Keratinocyte (primary cell): ENCODE measurements around the gene EPHB2. TPM values are rescaled to one million over a fixed set of nuclear protein-coding genes. Genes with fewer than 3 reads are reported as not detected.

ENCODE experiments used
- DNase-seq: peaks from one replicate; pipeline ENCODE4 v3.0.0-alpha.2; 2011; ENCODE audit warnings: low read depth, missing footprints, low spot score
- FAIRE-seq: peaks from 2 replicates; lab custom pipeline; 2011; peaks lifted over from hg19 to GRCh38; lab: Jason Lieb, UNC
- H2AFZ ChIP-seq: 2 replicates; pipeline ENCODE4 v1.6.0; 2012; ENCODE audit warnings: low read length, control low read depth, inconsistent platforms; ENCODE audit not compliant: control insufficient read depth
- H3K27ac ChIP-seq: 2 replicates; pipeline ENCODE4 v1.5.1; 2011; ENCODE audit warnings: low read length; ENCODE audit not compliant: control insufficient read depth, insufficient read depth
- H3K27me3 ChIP-seq: 3 replicates; pipeline ENCODE4 v1.6.0; 2011; ENCODE audit warnings: low read length; ENCODE audit not compliant: control insufficient read depth, insufficient read depth; ENCODE audit errors: extremely low read depth
- H3K36me3 ChIP-seq, 2 experiments: 2 replicates in 1 of 2; 3 replicates in 1 of 2; pipeline ENCODE4 v1.5.1; 2011; ENCODE audit warnings: low read length in 2 of 2, mild to moderate bottlenecking in 1 of 2; ENCODE audit not compliant: control insufficient read depth in 2 of 2, insufficient read depth in 2 of 2; ENCODE audit errors: extremely low read depth in 1 of 2
- H3K4me1 ChIP-seq: 3 replicates; pipeline ENCODE4 v1.5.1; 2011; ENCODE audit warnings: low read length; ENCODE audit not compliant: control insufficient read depth, insufficient read depth; ENCODE audit errors: extremely low read depth
- H3K4me2 ChIP-seq: 3 replicates; pipeline ENCODE4 v1.6.0; 2011; ENCODE audit warnings: low read depth, low read length; ENCODE audit not compliant: control insufficient read depth, insufficient read depth; ENCODE audit errors: extremely low read depth
- H3K4me3 ChIP-seq, 3 experiments: fragments of 200-600 bp in 1 of 3; sonication (generic) in 1 of 3; 2 replicates in 2 of 3; 3 replicates in 1 of 3; pipeline ENCODE4 v1.5.1; 2011 to 2016; ENCODE audit warnings: low read length in 3 of 3, mild to moderate bottlenecking in 3 of 3, control low read depth in 2 of 3, inconsistent platforms in 1 of 3, low read depth in 1 of 3, mixed read lengths in 1 of 3, mixed run types in 1 of 3, moderate library complexity in 1 of 3; ENCODE audit not compliant: control insufficient read depth in 2 of 3, insufficient read depth in 2 of 3; ENCODE audit errors: extremely low read depth in 1 of 3
- H3K79me2 ChIP-seq: 2 replicates; pipeline ENCODE4 v1.6.0; 2012; ENCODE audit warnings: low read length; ENCODE audit not compliant: control insufficient read depth, insufficient read depth
- H3K9ac ChIP-seq: 3 replicates; pipeline ENCODE4 v1.6.0; 2011; ENCODE audit warnings: low read length; ENCODE audit not compliant: control insufficient read depth, insufficient read depth; ENCODE audit errors: extremely low read depth
- H3K9me1 ChIP-seq: 3 replicates; pipeline ENCODE4 v1.6.0; 2011; ENCODE audit warnings: low read length; ENCODE audit not compliant: control insufficient read depth, insufficient read depth; ENCODE audit errors: extremely low read depth
- H3K9me3 ChIP-seq: 2 replicates; pipeline ENCODE4 v1.5.1; 2012; ENCODE audit warnings: low read depth, low read length; ENCODE audit not compliant: control insufficient read depth
- H4K20me1 ChIP-seq: 3 replicates; pipeline ENCODE4 v1.6.0; 2011; ENCODE audit warnings: low read length; ENCODE audit not compliant: control insufficient read depth, insufficient read depth; ENCODE audit errors: extremely low read depth
- CTCF ChIP-seq, 3 experiments: IDR thresholded peaks in 1 of 3; conservative IDR thresholded peaks in 1 of 3; optimal IDR thresholded peaks in 1 of 3; 2 replicates in 2 of 3; 3 replicates in 1 of 3; pipeline versions ENCODE3 to v1.5.1; 2011; ENCODE audit warnings: low read length in 3 of 3, mild to moderate bottlenecking in 3 of 3, moderate library complexity in 2 of 3, control low read depth in 1 of 3, inconsistent platforms in 1 of 3; ENCODE audit not compliant: insufficient read depth in 2 of 3; ENCODE audit errors: extremely low read depth in 1 of 3
- EZH2 ChIP-seq: IDR thresholded peaks from one replicate; pipeline ENCODE4 v1.6.1; 2012; ENCODE audit warnings: inconsistent platforms, mild to moderate bottlenecking, low read length, moderate library complexity
- dilution Hi-C: fragments of 300-500 bp; cut with MboI; formaldehyde crosslinking; loops from one replicate; pipeline ENCODE4 v1.7.0; 2020; ENCODE audit warnings: low sequenced_read_pairs; ENCODE audit not compliant: extremely low pct_ligation_motif_present
- polyA plus RNA-seq, 5 experiments: library from polyadenylated mRNA; depleted of rRNA in 3 of 5; stranded (reverse) in 3 of 5; stranded (forward) in 1 of 5; unstranded in 1 of 5; fragments of >200 nt; gene quantifications; 1 replicate in 1 of 5; 2 replicates in 3 of 5; 3 replicates in 1 of 5; pipeline versions ENCODE4 v1.2.1 to v1.2.3, GENCODE V29; 2011 to 2012; ENCODE audit warnings: missing spikeins in 2 of 5, low read depth in 1 of 5, low replicate concordance in 1 of 5

EPHB2 gene
- polyA plus RNA-seq, 1 donor (not counting 4 experiments of a cell fraction or from before 2014, with no cell fraction given) = 0.10 TPM

- no peak for TF ChIP-seq CTCF (optimal IDR thresholded peaks at IDR 0.05 in 1 of 3, IDR thresholded peaks at IDR 0.05 in 1 of 3, conservative IDR thresholded peaks at IDR 0.05 in 1 of 3; ENCODE audit: extremely low read depth in 1 of 3, insufficient read depth in 2 of 3, low read length in 3 of 3)
- TF ChIP-seq EZH2 = no peak
- H3K27ac ChIP-seq = no peak overlapping the region
- FAIRE-seq = no peak
- no peaks in the 10 kb centered on the region for H3K9me1 ChIP-seq
- no peak overlapping the region for H3K4me2 ChIP-seq
- DNase-seq = no peak
- H3K27me3 ChIP-seq = peaks cover 24% of the 10 kb centered on the region
- no peaks in the 10 kb centered on the region for H3K4me1 ChIP-seq
- no peak overlapping the region for H3K4me3 ChIP-seq
- no peaks in the 10 kb centered on the region for H3K79me2 ChIP-seq
- no peaks in the 10 kb centered on the region for H3K36me3 ChIP-seq
- dilution Hi-C loops = no loop called here
- no peak overlapping the region for H2AFZ ChIP-seq
- H4K20me1 ChIP-seq = no peaks in the 10 kb centered on the region
- H3K9me3 ChIP-seq = no peaks in the 10 kb centered on the region
- H3K9ac ChIP-seq = no peak overlapping the region
Measured at GRCh38 chr1:22877112-22877915, 166.7 kb downstream of the EPHB2 start.

- dilution Hi-C loops = no loop called here
- no peaks in the 10 kb centered on the region for H3K9me1 ChIP-seq
- H3K4me1 ChIP-seq = no peaks in the 10 kb centered on the region
- no peaks in the 10 kb centered on the region for H3K9me3 ChIP-seq
- peaks cover 24% of the 10 kb centered on the region for H3K27me3 ChIP-seq
- FAIRE-seq (no peak), DNase-seq (no peak)
- no peaks in the 10 kb centered on the region for H4K20me1 ChIP-seq
- no peak overlapping the region for H2AFZ ChIP-seq
- no peaks in the 10 kb centered on the region for H3K79me2 ChIP-seq
- H3K9ac ChIP-seq = no peak overlapping the region
- H3K27ac ChIP-seq = no peak overlapping the region
- no peak for TF ChIP-seq CTCF (optimal IDR thresholded peaks at IDR 0.05 in 1 of 3, IDR thresholded peaks at IDR 0.05 in 1 of 3, conservative IDR thresholded peaks at IDR 0.05 in 1 of 3; ENCODE audit: extremely low read depth in 1 of 3, insufficient read depth in 2 of 3, low read length in 3 of 3)
- no peak for TF ChIP-seq EZH2
- no peak overlapping the region for H3K4me3 ChIP-seq
- no peaks in the 10 kb centered on the region for H3K36me3 ChIP-seq
- H3K4me2 ChIP-seq = no peak overlapping the region
Measured at GRCh38 chr1:22877980-22878379, 167.3 kb downstream of the EPHB2 start.
